Esophagus muscularis mucosa (tissue), 4 donors: Measurements from ENCODE around the gene ATP5MK.

ENCODE experiments used
- CTCF ChIP-seq, 3 experiments: fragments of 200-600 bp in 2 of 3; fragments of 450-650 bp in 1 of 3; sonication (generic) in 2 of 3; IDR thresholded peaks; one replicate each; pipeline ENCODE4 v1.5.1; 2017 to 2019; ENCODE audit warnings: antibody characterized with exemption in 3 of 3, mild to moderate bottlenecking in 2 of 3, moderate library complexity in 1 of 3
- EP300 ChIP-seq: sonication (generic); formaldehyde crosslinking; IDR thresholded peaks from one replicate; pipeline ENCODE4 v1.6.1; 2017; ENCODE audit warnings: antibody characterized with exemption
- POLR2A ChIP-seq: fragments of 450-650 bp; IDR thresholded peaks from one replicate; pipeline ENCODE4 v1.6.1; 2017; ENCODE audit warnings: antibody characterized with exemption, moderate library complexity, mild to moderate bottlenecking, low read depth
- POLR2AphosphoS5 ChIP-seq, 2 donors: sonication (generic); formaldehyde crosslinking; IDR thresholded peaks; one replicate each; pipeline ENCODE4 v1.6.1; 2017; ENCODE audit warnings: antibody characterized with exemption in 2 of 2

- no peak for TF ChIP-seq EP300
- TF ChIP-seq POLR2A = no peak
- TF ChIP-seq CTCF (IDR thresholded peaks at IDR 0.05) = no peak
- no peak for TF ChIP-seq POLR2AphosphoS5 (IDR thresholded peaks at IDR 0.05)
These were observed 43.0 kb downstream of the ATP5MK start for GRCh38 chr10:103353281-103353680.
